K562 (cell line): ENCODE measurements around the gene RBMX. TPM values are rescaled to one million over a fixed set of nuclear protein-coding genes. Genes with fewer than 3 reads are reported as not detected.
A peak's percentile ranks its signal among the peaks of the same experiment; 100 is the strongest.

Experiments
- ATAC-seq: fragments of 200-7000 bp; cut with Tn5 transposase; 3 replicates; pipeline ENCODE4 v1.9.1; 2020; ENCODE audit warnings: moderate library complexity
- BruUV-seq: library from RNA; stranded (reverse); fragments of 400-500 nt; replicated peaks from 2 replicates; lab custom pipeline; 2021; lab: Mats Ljungman, UMichigan
- CTCF ChIA-PET: fragments of 300-600 bp; formaldehyde crosslinking; extraction: SDS; loops from one replicate; lab custom pipeline; 2021; ENCODE audit warnings: low intra/inter-chr PET ratio; lab: Yijun Ruan, JAX
- POLR2A ChIA-PET: fragments of 300-600, 350-650 bp; sonication (Branson Sonifier 250); formaldehyde crosslinking; extraction: SDS; loops from one replicate; lab custom pipeline; 2021; ENCODE audit warnings: antibody characterized with exemption, inconsistent platforms; lab: Yijun Ruan, JAX
- DNase-seq, 4 experiments: peaks; one replicate each; pipeline versions ENCODE4 v3.0.0 to v3.0.0-alpha.2; 2011 to 2018; ENCODE audit warnings: low spot score in 3 of 4, mixed read lengths in 3 of 4; ENCODE audit errors: extremely low read depth in 1 of 4
- FAIRE-seq: peaks from 2 replicates; lab custom pipeline; 2011; peaks lifted over from hg19 to GRCh38; lab: Jason Lieb, UNC
- H2AFZ ChIP-seq: 2 replicates; pipeline ENCODE4 v1.6.0; 2011; ENCODE audit warnings: low read depth, low read length, control low read depth, inconsistent platforms
- H3K27ac ChIP-seq: fragments of 200-600 bp; 3 replicates; pipeline ENCODE4 v1.8.0; 2011; ENCODE audit warnings: low read depth, mild to moderate bottlenecking, control low read depth, inconsistent platforms, low read length, moderate library complexity, mixed read lengths; ENCODE audit errors: extremely low read depth
- H3K27me3 ChIP-seq, 2 experiments: fragments of 300-600 bp in 1 of 2; 2 replicates in 1 of 2; 3 replicates in 1 of 2; pipeline versions ENCODE4 v1.6.0 to v1.8.0; 2011; ENCODE audit warnings: inconsistent platforms in 2 of 2, low read length in 2 of 2, mild to moderate bottlenecking in 1 of 2, mixed read lengths in 1 of 2, moderate library complexity in 1 of 2; ENCODE audit not compliant: control insufficient read depth in 2 of 2, insufficient read depth in 2 of 2
- H3K36me3 ChIP-seq: fragments of 300-600 bp; 3 replicates; pipeline ENCODE4 v1.8.0; 2011; ENCODE audit warnings: mild to moderate bottlenecking, low read length, inconsistent platforms; ENCODE audit not compliant: control insufficient read depth, insufficient read depth
- H3K4me1 ChIP-seq, 2 experiments: fragments of 200-600 bp in 1 of 2; replicated peaks in 1 of 2; 2 replicates in 1 of 2; 3 replicates in 1 of 2; pipeline versions ENCODE4 v1.5.1 to v1.8.0; 2011; ENCODE audit warnings: inconsistent platforms in 2 of 2, low read length in 2 of 2, mild to moderate bottlenecking in 1 of 2, mixed read lengths in 1 of 2, moderate library complexity in 1 of 2; ENCODE audit not compliant: control insufficient read depth in 2 of 2, insufficient read depth in 2 of 2
- H3K4me2 ChIP-seq: 2 replicates; pipeline ENCODE4 v1.6.1; 2011; ENCODE audit warnings: low read length, control low read depth, inconsistent platforms, mixed read lengths; ENCODE audit not compliant: insufficient read depth
- H3K4me3 ChIP-seq: fragments of 200-600 bp; sonication (generic), shearing (Covaris generic); 2 replicates; pipeline ENCODE4 v1.5.1; 2016; ENCODE audit warnings: control low read depth, inconsistent platforms
- H3K79me2 ChIP-seq: fragments of 200-600 bp; 3 replicates; pipeline ENCODE4 v1.8.0; 2011; ENCODE audit warnings: low read length, inconsistent platforms; ENCODE audit not compliant: control insufficient read depth, insufficient read depth
- H3K9ac ChIP-seq, 2 experiments: 2 replicates each; pipeline versions ENCODE4 v1.6.0 to v1.6.1; 2011; ENCODE audit warnings: low read depth in 2 of 2, low read length in 2 of 2, control low read depth in 1 of 2, inconsistent platforms in 1 of 2, mild to moderate bottlenecking in 1 of 2, mixed read lengths in 1 of 2; ENCODE audit not compliant: insufficient read depth in 1 of 2
- H3K9me1 ChIP-seq: one replicate; pipeline ENCODE4 v1.6.0; 2011; ENCODE audit warnings: inconsistent platforms, mild to moderate bottlenecking, low read length, moderate library complexity; ENCODE audit not compliant: control insufficient read depth, insufficient read depth
- H3K9me3 ChIP-seq: replicated peaks from 2 replicates; pipeline ENCODE4 v1.5.1; 2011; ENCODE audit warnings: low read depth, low read length, inconsistent platforms; ENCODE audit not compliant: control insufficient read depth, insufficient read depth
- H4K20me1 ChIP-seq: replicated peaks from 2 replicates; pipeline ENCODE4 v1.6.1; 2011; ENCODE audit warnings: low read length, inconsistent platforms, mixed read lengths; ENCODE audit not compliant: control insufficient read depth, insufficient read depth
- ATF1 ChIP-seq, 2 experiments: fragments of 450-650 bp in 1 of 2; IDR thresholded peaks; 2 replicates each; pipeline ENCODE4 v1.6.1; 2016; ENCODE audit warnings: missing compliant biosample characterization in 1 of 2, missing genetic modification characterization in 1 of 2
- BCL6 ChIP-seq: fragments of 250-450 bp; sonication (Bioruptor Pico); IDR thresholded peaks from 2 replicates; pipeline ENCODE4 v1.4.0; 2020
- CEBPB ChIP-seq: fragments of 450-650 bp; IDR thresholded peaks from 2 replicates; pipeline ENCODE4 v1.6.1; 2016; ENCODE audit warnings: missing genetic modification characterization, missing compliant biosample characterization
- CEBPG ChIP-seq, 3 experiments: fragments of 200-800 bp in 1 of 3; sonication (Bioruptor generic) in 1 of 3; sonication (generic) in 1 of 3; formaldehyde crosslinking in 1 of 3; IDR thresholded peaks in 2 of 3; conservative IDR thresholded peaks in 1 of 3; 2 replicates each; pipeline versions ENCODE4 v1.6.1 to v1.8.0; 2016 to 2022; ENCODE audit warnings: missing compliant biosample characterization in 2 of 3, missing genetic modification characterization in 2 of 3, mild to moderate bottlenecking in 1 of 3, missing genetic modification reagents in 1 of 3
- MTA2 ChIP-seq: fragments of 450-650 bp; IDR thresholded peaks from 2 replicates; pipeline ENCODE4 v1.6.1; 2016; ENCODE audit warnings: low read depth
- NR4A1 ChIP-seq, 2 experiments: fragments of 250-450 bp in 1 of 2; fragments of 450-650 bp in 1 of 2; sonication (Bioruptor Pico) in 1 of 2; IDR thresholded peaks; 2 replicates each; pipeline versions ENCODE4 v1.4.0 to v1.6.1; 2016 to 2020; ENCODE audit warnings: mild to moderate bottlenecking in 2 of 2, missing compliant biosample characterization in 1 of 2, missing genetic modification characterization in 1 of 2, moderate library complexity in 1 of 2
- ZNF655 ChIP-seq: fragments of 250-450 bp; sonication (Bioruptor Pico); IDR thresholded peaks from 2 replicates; pipeline ENCODE4 v1.5.0; 2021
- WGBS: fragments of 100-300 bp; shearing (Covaris generic); methylation state at CpG from one replicate; pipeline ENCODE4 v1.1.6; 2016; ENCODE audit warnings: low coverage, mixed read lengths; ENCODE audit not compliant: insufficient coverage; ENCODE audit errors: missing lambda C conversion rate; 5-methylcytosine and 5-hydroxymethylcytosine counted together
- in situ Hi-C: fragments of 300-500 bp; cut with MboI; formaldehyde crosslinking; loops from 4 replicates; pipeline ENCODE4 v1.15.0; 2018; ENCODE audit warnings: inconsistent platforms, mixed read lengths
- intact Hi-C: fragments of 100-400 bp; cut with micrococcal nuclease; formaldehyde crosslinking; loops from 2 replicates; pipeline ENCODE4 v1.14.2; 2022
- polyA plus RNA-seq, 8 experiments: library from polyadenylated mRNA; depleted of rRNA in 4 of 8; stranded (reverse) in 5 of 8; unstranded in 3 of 8; fragments of >200 nt; fragmentation: Nextera tagmentation in 2 of 8; fragmentation: Illumina TruSeq in 1 of 8; extraction: Ambion mirVana in 2 of 8; extraction: Trizol in 1 of 8; gene quantifications; 2 replicates each; pipeline versions ENCODE4 v1.2.1 to v1.2.3, GENCODE V29; 2011 to 2014; ENCODE audit warnings: inconsistent platforms in 1 of 8, missing spikeins in 1 of 8
- total RNA-seq, 7 experiments: library from RNA; depleted of rRNA in 6 of 7; stranded (reverse); fragments of >200 nt in 6 of 7; fragmentation: Illumina TruSeq in 2 of 7; extraction: Trizol in 2 of 7; gene quantifications; 2 replicates each; pipeline versions ENCODE4 v1.2.1 to v1.2.3, GENCODE V29; 2011 to 2021; ENCODE audit warnings: low replicate concordance in 1 of 7

RBMX gene
- total and polyA plus RNA-seq, 9 of the 15 experiments (the other 6 are each of a cell fraction or from before 2014, with no cell fraction given): 405 to 671 (median 540) TPM

- no peak for TF ChIP-seq NR4A1 (CRISPR knock-in tag; IDR thresholded peaks at IDR 0.05)
- no peak for TF ChIP-seq NR4A1 (tag; IDR thresholded peaks at IDR 0.05)
- TF ChIP-seq BCL6 (CRISPR knock-in tag): no peak
- TF ChIP-seq CEBPB (tag): peak; percentile 90
- TF ChIP-seq ATF1 (CRISPR knock-in tag; IDR thresholded peaks at IDR 0.05): no peak
- TF ChIP-seq ATF1 (tag; IDR thresholded peaks at IDR 0.05): no peak
- TF ChIP-seq MTA2: no peak
- TF ChIP-seq, all 486 proteins: peak for 3
Observed at GRCh38 chrX:136850441-136851175, 29.9 kb downstream of the RBMX start (continued).

- POLR2A ChIA-PET: interaction anchor here (1.0 to 2.5 kb wide), 2 partner anchors 12 to 14 kb away, joined by 3 to 9 read pairs; no protein-coding TSS in a partner anchor
- H3K9me1 ChIP-seq: no peaks in the 10 kb centered on the region
- no peaks in the 10 kb centered on the region for H4K20me1 ChIP-seq
- no peak overlapping the region for H3K27ac ChIP-seq
- H3K4me3 ChIP-seq: no peak overlapping the region
- H3K27me3 ChIP-seq: no peaks in the 10 kb centered on the region
- H3K4me1 ChIP-seq: peaks cover 10 to 14% of the 10 kb centered on the region in 2 experiments; a peak in 3 of 5 replicates
- TF ChIP-seq CEBPG (CRISPR knock-in tag; IDR thresholded peaks at IDR 0.05): no peak
- TF ChIP-seq CEBPG (tag; conservative IDR thresholded peaks at IDR 0.05 in 1 of 2, IDR thresholded peaks at IDR 0.05 in 1 of 2): peak in 1 of 2 experiments; percentile 58; a peak in 1 of 4 replicates
- TF ChIP-seq ZNF655: no peak
- TF ChIP-seq CEBPB (tag): peak; percentile 48; the same call in 1 of the 2 replicates
- H2AFZ ChIP-seq: no peak overlapping the region
- ATAC-seq (no peak), DNase-seq (no peak), FAIRE-seq (no peak)
- BruUV-seq: no TSS peak
- 83% methylated on average over 3 of the region's 3 CpGs for WGBS
- intact Hi-C loops: no loop called here
- no peak overlapping the region for H3K9ac ChIP-seq
- in situ Hi-C loops: no loop called here
- no peak overlapping the region for H3K4me2 ChIP-seq
- CTCF ChIA-PET: no interaction called here
- no peaks in the 10 kb centered on the region; the same call in 1 of the 2 replicates for H3K9me3 ChIP-seq
- H3K79me2 ChIP-seq: no peaks in the 10 kb centered on the region
- H3K36me3 ChIP-seq: peaks cover 27% of the 10 kb centered on the region
Observed at GRCh38 chrX:136849395-136849794, 31.1 kb downstream of the RBMX start.
